Measurements from ENCODE around the gene C1orf105. TPM values are rescaled to one million over a fixed set of nuclear protein-coding genes. Genes with fewer than 3 reads are reported as not detected.

C1orf105 gene
- total RNA-seq, 1 donor from 2014 or later: not detected

- TF ChIP-seq CTCF (conservative IDR thresholded peaks at IDR 0.05; ENCODE audit: low read depth, low read length): no peak
- no peak overlapping the region for H3K4me3 ChIP-seq (ENCODE audit: low read depth, low read length)
- DNase-seq (ENCODE audit: low read depth): no peak
These were observed 14.6 kb upstream of the C1orf105 start for GRCh38 chr1:172405912-172406311.

- no peak for TF ChIP-seq CTCF (conservative IDR thresholded peaks at IDR 0.05; ENCODE audit: low read depth, low read length)
- no peak for DNase-seq (ENCODE audit: low read depth)
- no peak overlapping the region for H3K4me3 ChIP-seq (ENCODE audit: low read depth, low read length)
These were observed 13.5 kb upstream of the C1orf105 start for GRCh38 chr1:172406968-172407367.

- no peak overlapping the region for H3K4me3 ChIP-seq (ENCODE audit: low read depth, low read length)
- DNase-seq (ENCODE audit: low read depth): no peak
- no peak for TF ChIP-seq CTCF (conservative IDR thresholded peaks at IDR 0.05; ENCODE audit: low read depth, low read length)
These were observed 11.5 kb upstream of the C1orf105 start for GRCh38 chr1:172408958-172409357.

- no peak for TF ChIP-seq CTCF (conservative IDR thresholded peaks at IDR 0.05; ENCODE audit: low read depth, low read length)
- no peak overlapping the region for H3K4me3 ChIP-seq (ENCODE audit: low read depth, low read length)
- no peak for DNase-seq (ENCODE audit: low read depth)
These were observed 10.5 kb upstream of the C1orf105 start for GRCh38 chr1:172410027-172410426.

- TF ChIP-seq CTCF (conservative IDR thresholded peaks at IDR 0.05; ENCODE audit: low read depth, low read length): no peak
- no peak overlapping the region for H3K4me3 ChIP-seq (ENCODE audit: low read depth, low read length)
- DNase-seq (ENCODE audit: low read depth): no peak
These were observed 8.6 kb upstream of the C1orf105 start for GRCh38 chr1:172411791-172412338.

- TF ChIP-seq CTCF (conservative IDR thresholded peaks at IDR 0.05; ENCODE audit: low read depth, low read length): no peak
- no peak for DNase-seq (ENCODE audit: low read depth)
- no peak overlapping the region for H3K4me3 ChIP-seq (ENCODE audit: low read depth, low read length)
These were observed 6.2 kb upstream of the C1orf105 start for GRCh38 chr1:172414331-172414730.

- no peak for TF ChIP-seq CTCF (conservative IDR thresholded peaks at IDR 0.05; ENCODE audit: low read depth, low read length)
These were observed 3.9 kb upstream of the C1orf105 start for GRCh38 chr1:172416496-172417035.

More at GRCh38 chr1:172416496-172417035, 3.9 kb upstream of the C1orf105 start:
- H3K4me3 ChIP-seq (ENCODE audit: low read depth, low read length): no peak overlapping the region
- no peak for DNase-seq (ENCODE audit: low read depth)
